Activated T-cell treated with anti-CD3 and anti-CD28 coated beads, Interleukin-2, amount 50 U/mL, for 72 hours (primary cell): ENCODE results near the gene ATG9B. TPM values are rescaled to one million over a fixed set of nuclear protein-coding genes. Genes with fewer than 3 reads are reported as not detected.

Experiments
- ATAC-seq, 2 donors: fragments of 150-1000 bp; cut with Tn5 transposase; replicated peaks in 1 of 2; 2 replicates each; pipeline ENCODE4 v1.10.0; 2021; ENCODE audit warnings: moderate library complexity in 2 of 2, mild to moderate bottlenecking in 1 of 2
- DNase-seq, 2 donors: peaks; one replicate each; pipeline ENCODE4 v3.0.0; 2021 to 2022; ENCODE audit warnings: mixed read lengths in 1 of 2
- H3K27ac Mint-ChIP-seq: one replicate; pipeline ENCODE4 v1.8.0; 2022; ENCODE audit warnings: mild to moderate bottlenecking, moderate library complexity, mixed read lengths
- H3K27me3 Mint-ChIP-seq: one replicate; pipeline ENCODE4 v1.8.0; 2022; ENCODE audit warnings: low read depth, mixed read lengths
- H3K36me3 Mint-ChIP-seq, 2 donors: one replicate each; pipeline ENCODE4 v1.8.0; 2022; ENCODE audit warnings: mixed read lengths in 2 of 2, mild to moderate bottlenecking in 1 of 2; ENCODE audit not compliant: insufficient read depth in 2 of 2
- H3K4me1 Mint-ChIP-seq: one replicate; pipeline ENCODE4 v1.8.0; 2022; ENCODE audit warnings: low read depth, mixed read lengths
- H3K4me3 Mint-ChIP-seq, 2 donors: one replicate each; pipeline ENCODE4 v1.8.0; 2022; ENCODE audit warnings: mild to moderate bottlenecking in 2 of 2, mixed read lengths in 2 of 2, moderate library complexity in 2 of 2
- H3K9me3 Mint-ChIP-seq, 2 donors: one replicate each; pipeline ENCODE4 v1.8.0; 2022; ENCODE audit warnings: mixed read lengths in 2 of 2
- total RNA-seq, 2 donors: library from RNA; stranded (reverse); gene quantifications; one replicate each; pipeline ENCODE4 v1.2.3, GENCODE V29; 2022

The ATG9B gene
- total RNA-seq, 2 donors from 2014 or later: 9.0 to 10.1 TPM

- no peaks in the 10 kb centered on the region for H3K27me3 Mint-ChIP-seq
Observed at GRCh38 chr7:151062111-151062398, 37.8 kb upstream of the ATG9B start.

GRCh38 chr7:151061213-151062110 is 37.2 kb upstream of the ATG9B start:
- H3K4me1 Mint-ChIP-seq: peaks cover 39% of the 10 kb centered on the region
- ATAC-seq (no peak), DNase-seq (no peak)
- peaks cover 0 to 5% of the 10 kb centered on the region in 2 donors for H3K36me3 Mint-ChIP-seq
- peak overlapping the region; percentile 98 for H3K4me3 Mint-ChIP-seq
- no peaks in the 10 kb centered on the region for H3K27me3 Mint-ChIP-seq
- peak overlapping the region; percentile 74 for H3K27ac Mint-ChIP-seq
- no peaks in the 10 kb centered on the region for H3K9me3 Mint-ChIP-seq

More at GRCh38 chr7:151062111-151062398, 37.8 kb upstream of the ATG9B start:
- ATAC-seq (no peak), DNase-seq (no peak)
- Mint-ChIP-seq H3K4me1 (peaks cover 33% of the 10 kb centered on the region), H3K36me3 (peaks cover 0 to 5% of the 10 kb centered on the region in 2 donors), H3K4me3 (peak overlapping the region in 1 of 2 donors; percentile 98), H3K27ac (no peak overlapping the region), H3K9me3 (no peaks in the 10 kb centered on the region)

GRCh38 chr7:151060416-151061212 is 36.3 kb upstream of the ATG9B start:
- Mint-ChIP-seq H3K36me3 (peaks cover 0 to 5% of the 10 kb centered on the region in 2 donors), H3K27ac (no peak overlapping the region), H3K27me3 (no peaks in the 10 kb centered on the region), H3K4me3 (peak overlapping the region; percentile 98), H3K4me1 (peaks cover 41% of the 10 kb centered on the region), H3K9me3 (no peaks in the 10 kb centered on the region)
- DNase-seq (no peak), ATAC-seq (no peak)

- no peak overlapping the region for H3K27ac Mint-ChIP-seq
- no peak for ATAC-seq
- no peaks in the 10 kb centered on the region for H3K27me3 Mint-ChIP-seq
Observed at GRCh38 chr7:151060113-151060415, 35.8 kb upstream of the ATG9B start.

GRCh38 chr7:151059367-151060112 is 35.2 kb upstream of the ATG9B start, which contains the start of gene SLC4A2:
Gene SLC4A2 (plus strand): TSS chr7:151059589. CDS start chr7:151061988, 2,399 bp downstream.
- Mint-ChIP-seq H3K4me1 (peaks cover 41% of the 10 kb centered on the region), H3K9me3 (no peaks in the 10 kb centered on the region), H3K27ac (peak within 1 kb of the TSS; percentile 96), H3K27me3 (no peaks in the 10 kb centered on the region), H3K4me3 (peak within 1 kb of the TSS; percentile 98), H3K36me3 (peaks cover 0 to 2% of the 10 kb centered on the region in 2 donors)
- DNase-seq (peak; percentile 69 to 84), ATAC-seq (peak; percentile 26 to 46)

More at GRCh38 chr7:151060113-151060415, 35.8 kb upstream of the ATG9B start:
- Mint-ChIP-seq H3K36me3 (peaks cover 0 to 2% of the 10 kb centered on the region in 2 donors), H3K4me1 (peaks cover 41% of the 10 kb centered on the region), H3K4me3 (peak overlapping the region; percentile 98), H3K9me3 (no peaks in the 10 kb centered on the region)
- DNase-seq: no peak

- Mint-ChIP-seq H3K27ac (peak overlapping the region; percentile 96), H3K4me1 (peaks cover 41% of the 10 kb centered on the region), H3K36me3 (peaks cover 0 to 2% of the 10 kb centered on the region in 2 donors), H3K4me3 (peak overlapping the region; percentile 98), H3K9me3 (no peaks in the 10 kb centered on the region), H3K27me3 (no peaks in the 10 kb centered on the region)
- ATAC-seq: no peak
- DNase-seq: peak; percentile 25 to 30
Observed at GRCh38 chr7:151058781-151059366, 34.6 kb upstream of the ATG9B start.

- DNase-seq (peak; percentile 96 to 97), ATAC-seq (peak; percentile 94 to 95)
- H3K36me3 Mint-ChIP-seq: peaks cover 0 to 2% of the 10 kb centered on the region in 2 donors
- H3K27me3 Mint-ChIP-seq: no peaks in the 10 kb centered on the region
- peak overlapping the region; percentile 96 for H3K27ac Mint-ChIP-seq
- peak overlapping the region; percentile 98 for H3K4me3 Mint-ChIP-seq
- H3K4me1 Mint-ChIP-seq: peaks cover 41% of the 10 kb centered on the region
- H3K9me3 Mint-ChIP-seq: no peaks in the 10 kb centered on the region
Observed at GRCh38 chr7:151057989-151058780, 33.9 kb upstream of the ATG9B start.

GRCh38 chr7:151057506-151057988 is 33.3 kb upstream of the ATG9B start, which contains the start of gene CDK5:
Gene CDK5 (minus strand): TSS chr7:151057897. CDS start chr7:151057848, 49 bp downstream.
- H3K27ac Mint-ChIP-seq: peak within 1 kb of the TSS; percentile 96
- DNase-seq (no peak), ATAC-seq (peak; percentile 2 to 4)
- H3K4me1 Mint-ChIP-seq: peaks cover 43% of the 10 kb centered on the region
- peaks cover 0 to 2% of the 10 kb centered on the region in 2 donors for H3K36me3 Mint-ChIP-seq
- H3K4me3 Mint-ChIP-seq: peak within 1 kb of the TSS; percentile 98
- H3K9me3 Mint-ChIP-seq: no peaks in the 10 kb centered on the region
- H3K27me3 Mint-ChIP-seq: no peaks in the 10 kb centered on the region

- Mint-ChIP-seq H3K27me3 (no peaks in the 10 kb centered on the region), H3K4me1 (peaks cover 44% of the 10 kb centered on the region)
Observed at GRCh38 chr7:151056666-151057505, 32.6 kb upstream of the ATG9B start.

GRCh38 chr7:151056283-151056665 is 32.0 kb upstream of the ATG9B start:
- no peak for DNase-seq
- H3K36me3 Mint-ChIP-seq: peaks cover 0 to 2% of the 10 kb centered on the region in 2 donors
- ATAC-seq: no peak
- H3K27me3 Mint-ChIP-seq: no peaks in the 10 kb centered on the region
- H3K4me3 Mint-ChIP-seq: peak overlapping the region; percentile 98
- H3K9me3 Mint-ChIP-seq: no peaks in the 10 kb centered on the region
- H3K4me1 Mint-ChIP-seq: peaks cover 38% of the 10 kb centered on the region
- H3K27ac Mint-ChIP-seq: no peak overlapping the region

More at GRCh38 chr7:151056666-151057505, 32.6 kb upstream of the ATG9B start:
- peak overlapping the region; percentile 98 for H3K4me3 Mint-ChIP-seq
- ATAC-seq: no peak
- peaks cover 0 to 2% of the 10 kb centered on the region in 2 donors for H3K36me3 Mint-ChIP-seq
- DNase-seq: no peak
- no peak overlapping the region for H3K27ac Mint-ChIP-seq
- H3K9me3 Mint-ChIP-seq: no peaks in the 10 kb centered on the region

GRCh38 chr7:151053751-151054150 is 29.5 kb upstream of the ATG9B start:
- H3K4me3 Mint-ChIP-seq: no peak overlapping the region
- peaks cover 24% of the 10 kb centered on the region for H3K4me1 Mint-ChIP-seq
- ATAC-seq: no peak
- DNase-seq: no peak
- H3K27ac Mint-ChIP-seq: no peak overlapping the region
- H3K36me3 Mint-ChIP-seq: peaks cover 0 to 1% of the 10 kb centered on the region in 2 donors
- H3K27me3 Mint-ChIP-seq: no peaks in the 10 kb centered on the region
- H3K9me3 Mint-ChIP-seq: no peaks in the 10 kb centered on the region
